Germinal center (tissue), 1 donor: ENCODE data around the gene TNFRSF14.

Experiments used
- DNase-seq: peaks from one replicate; pipeline ENCODE4 v3.0.0; 2012; ENCODE audit warnings: mixed read lengths, low spot score

TNFRSF14 gene

GRCh38 chr1:2556277-2556677, at the start of gene TNFRSF14:
Gene TNFRSF14, plus strand, starts transcription at chr1:2556371. Its CDS starts 294 bp downstream, at chr1:2556665.
- DNase-seq = peak; percentile 80

- no peak for DNase-seq
Measured at GRCh38 chr1:2506901-2507565, 49.1 kb upstream of the TNFRSF14 start.

GRCh38 chr1:2507744-2508155, 48.4 kb upstream of the TNFRSF14 start:
- DNase-seq = no peak

GRCh38 chr1:2508180-2508579, 48.0 kb upstream of the TNFRSF14 start:
- no peak for DNase-seq

- DNase-seq = no peak
Measured at GRCh38 chr1:2508751-2509150, 47.4 kb upstream of the TNFRSF14 start.

- no peak for DNase-seq
Measured at GRCh38 chr1:2509589-2509988, 46.6 kb upstream of the TNFRSF14 start.

- DNase-seq = no peak
Measured at GRCh38 chr1:2510366-2511155, 45.6 kb upstream of the TNFRSF14 start.

GRCh38 chr1:2512862-2513421, 43.2 kb upstream of the TNFRSF14 start:
- no peak for DNase-seq

- DNase-seq = no peak
Measured at GRCh38 chr1:2513939-2514652, 42.1 kb upstream of the TNFRSF14 start.

GRCh38 chr1:2514863-2515762, 41.1 kb upstream of the TNFRSF14 start:
- no peak for DNase-seq

GRCh38 chr1:2515763-2516080, 40.4 kb upstream of the TNFRSF14 start:
- no peak for DNase-seq

- DNase-seq = no peak
Measured at GRCh38 chr1:2516124-2516523, 40.0 kb upstream of the TNFRSF14 start.

GRCh38 chr1:2516946-2517345, 39.2 kb upstream of the TNFRSF14 start:
- no peak for DNase-seq

GRCh38 chr1:2517966-2518365, 38.2 kb upstream of the TNFRSF14 start:
- no peak for DNase-seq

- DNase-seq = no peak
Measured at GRCh38 chr1:2518528-2518927, 37.6 kb upstream of the TNFRSF14 start.

- DNase-seq = no peak
Measured at GRCh38 chr1:2519029-2519685, 37.0 kb upstream of the TNFRSF14 start.

GRCh38 chr1:2519729-2520128, 36.4 kb upstream of the TNFRSF14 start:
- DNase-seq = no peak

GRCh38 chr1:2520206-2520605, 36.0 kb upstream of the TNFRSF14 start:
- DNase-seq = no peak

- no peak for DNase-seq
Measured at GRCh38 chr1:2520806-2521205, 35.4 kb upstream of the TNFRSF14 start.

GRCh38 chr1:2522230-2522629, 33.9 kb upstream of the TNFRSF14 start:
- no peak for DNase-seq
